GOT3 (cell line): ENCODE measurements around the gene TNRC18.
"Not testable (repeated sequence)": the region's sequence is repeated elsewhere in the genome, so short reads cannot be mapped to it uniquely, and the experiment has no call there.

ENCODE experiments used
- DNase-seq: peaks from one replicate; lab custom pipeline; 2025; ENCODE audit warnings: mixed read lengths; lab: John Stamatoyannopoulos, UW

TNRC18 gene

DNA sequence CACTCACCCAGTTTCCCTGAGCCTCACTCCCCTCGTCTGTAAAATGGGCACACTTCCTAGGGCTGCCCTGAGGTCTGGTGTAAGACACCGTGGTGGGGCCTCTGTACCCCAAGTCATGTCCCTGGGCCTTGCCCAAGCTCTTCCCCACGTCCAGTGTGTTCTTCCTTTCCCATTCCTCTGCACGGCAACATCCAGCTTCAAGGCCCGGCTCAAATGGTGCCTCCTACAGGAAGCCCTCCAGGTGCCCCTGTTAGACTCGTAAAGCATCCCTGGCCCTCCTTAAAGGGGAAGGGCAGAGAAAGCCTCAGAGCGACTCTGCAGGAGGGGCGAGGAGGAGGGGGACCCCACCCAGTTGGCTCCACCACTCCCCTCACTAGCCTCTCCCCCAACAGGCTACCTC is 132.3 kb downstream of the TNRC18 start:
- DNase-seq, result no peak

DNA sequence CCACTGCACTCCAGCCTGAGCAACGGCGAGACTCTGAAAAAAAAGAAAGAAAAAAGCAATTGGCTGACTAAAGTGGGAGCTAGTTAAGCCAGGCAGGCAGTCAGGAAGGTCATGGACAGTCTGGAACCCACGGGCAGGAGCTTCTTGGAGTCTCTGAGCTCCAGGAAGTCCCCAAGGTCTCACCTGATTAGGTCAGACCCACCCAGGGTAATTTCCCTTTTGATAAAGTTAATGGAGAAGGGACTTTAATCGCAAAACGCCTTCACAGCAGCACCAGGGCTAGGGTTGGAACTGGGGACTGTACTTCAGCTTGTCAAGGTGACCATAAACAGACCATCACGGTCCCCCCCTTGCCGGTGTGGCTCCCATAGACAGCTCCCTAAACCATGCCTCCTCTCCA is 134.3 kb downstream of the TNRC18 start:
- DNase-seq, result no peak

DNA sequence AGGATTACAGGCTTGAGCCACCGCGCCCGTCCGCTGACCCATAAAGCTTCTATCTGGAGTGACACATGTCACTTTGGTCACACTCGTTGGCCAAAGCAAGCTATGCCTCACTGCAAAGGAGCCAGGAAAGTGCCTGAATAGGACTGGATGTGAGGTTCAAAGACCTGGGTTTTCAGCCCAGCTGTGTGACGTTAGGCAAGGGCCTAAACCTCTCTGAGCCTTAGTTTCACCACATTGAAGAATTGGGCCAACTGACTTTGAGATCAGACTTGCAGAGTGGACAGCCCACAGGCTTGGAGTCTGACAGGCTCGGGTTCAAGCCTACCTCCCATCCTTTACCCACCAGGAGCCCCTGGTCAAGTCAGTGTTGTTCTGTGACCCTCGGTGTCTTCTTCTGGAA is 135.1 kb downstream of the TNRC18 start:
- not testable (repeated sequence) for DNase-seq

DNA sequence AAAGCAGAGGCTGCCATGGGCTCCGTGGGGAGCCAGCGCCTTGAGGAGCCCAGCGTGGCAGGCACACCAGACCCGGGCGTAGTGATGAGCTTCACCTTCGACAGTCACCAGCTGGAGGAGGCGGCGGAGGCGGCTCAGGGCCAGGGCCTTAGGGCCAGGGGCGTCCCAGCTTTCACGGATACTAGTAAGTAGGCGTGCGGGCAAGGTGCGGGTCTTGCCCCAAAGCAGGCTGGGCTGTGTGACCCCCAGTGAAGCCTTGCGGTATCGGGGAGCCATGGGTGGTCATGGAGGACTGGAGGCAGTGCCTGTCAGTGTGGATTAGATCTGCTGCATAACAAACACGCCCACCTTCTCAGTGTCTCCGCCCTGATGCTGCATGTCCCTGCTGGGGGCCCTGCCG is 135.8 kb downstream of the TNRC18 start:
- DNase-seq, result no peak

DNA sequence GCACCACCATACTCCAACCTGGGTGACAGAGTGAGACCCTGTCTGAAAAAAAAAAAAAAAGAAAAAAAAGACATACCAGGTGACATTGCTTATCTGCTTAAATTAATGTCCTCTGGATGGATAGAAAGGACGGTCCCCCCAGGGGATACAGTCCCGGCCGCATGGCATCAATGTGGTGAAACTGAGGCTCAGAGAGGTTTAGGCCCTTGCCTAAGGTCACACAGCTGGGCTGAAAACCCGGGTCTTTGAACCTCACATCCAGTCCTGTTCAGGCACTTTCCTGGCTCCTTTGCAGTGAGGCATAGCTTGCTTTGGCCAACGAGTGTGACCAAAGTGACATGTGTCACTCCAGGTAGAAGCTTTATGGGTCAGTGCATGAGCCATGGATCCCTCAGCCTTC is 136.3 kb downstream of the TNRC18 start:
- DNase-seq, result not testable (repeated sequence)

DNA sequence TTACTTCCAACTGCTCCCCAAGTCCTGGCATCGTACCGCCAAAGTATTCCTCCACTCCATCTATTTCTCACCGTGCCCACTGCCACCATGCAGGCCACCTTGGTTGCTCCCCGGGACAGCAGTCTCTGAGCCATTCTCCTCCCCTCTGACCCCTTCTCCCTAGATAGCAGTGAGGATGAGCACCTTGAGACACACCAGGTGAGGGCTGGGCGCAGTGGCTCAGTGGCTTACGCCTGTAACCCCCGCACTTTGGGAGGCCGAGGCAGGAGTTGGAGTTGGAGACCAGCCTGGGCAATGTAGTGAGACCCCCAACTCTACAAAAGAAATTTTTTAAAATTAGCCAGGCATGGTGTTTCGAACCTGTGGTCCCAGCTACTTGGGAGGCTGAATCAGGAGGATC is 136.7 kb downstream of the TNRC18 start:
- DNase-seq, result no peak

DNA sequence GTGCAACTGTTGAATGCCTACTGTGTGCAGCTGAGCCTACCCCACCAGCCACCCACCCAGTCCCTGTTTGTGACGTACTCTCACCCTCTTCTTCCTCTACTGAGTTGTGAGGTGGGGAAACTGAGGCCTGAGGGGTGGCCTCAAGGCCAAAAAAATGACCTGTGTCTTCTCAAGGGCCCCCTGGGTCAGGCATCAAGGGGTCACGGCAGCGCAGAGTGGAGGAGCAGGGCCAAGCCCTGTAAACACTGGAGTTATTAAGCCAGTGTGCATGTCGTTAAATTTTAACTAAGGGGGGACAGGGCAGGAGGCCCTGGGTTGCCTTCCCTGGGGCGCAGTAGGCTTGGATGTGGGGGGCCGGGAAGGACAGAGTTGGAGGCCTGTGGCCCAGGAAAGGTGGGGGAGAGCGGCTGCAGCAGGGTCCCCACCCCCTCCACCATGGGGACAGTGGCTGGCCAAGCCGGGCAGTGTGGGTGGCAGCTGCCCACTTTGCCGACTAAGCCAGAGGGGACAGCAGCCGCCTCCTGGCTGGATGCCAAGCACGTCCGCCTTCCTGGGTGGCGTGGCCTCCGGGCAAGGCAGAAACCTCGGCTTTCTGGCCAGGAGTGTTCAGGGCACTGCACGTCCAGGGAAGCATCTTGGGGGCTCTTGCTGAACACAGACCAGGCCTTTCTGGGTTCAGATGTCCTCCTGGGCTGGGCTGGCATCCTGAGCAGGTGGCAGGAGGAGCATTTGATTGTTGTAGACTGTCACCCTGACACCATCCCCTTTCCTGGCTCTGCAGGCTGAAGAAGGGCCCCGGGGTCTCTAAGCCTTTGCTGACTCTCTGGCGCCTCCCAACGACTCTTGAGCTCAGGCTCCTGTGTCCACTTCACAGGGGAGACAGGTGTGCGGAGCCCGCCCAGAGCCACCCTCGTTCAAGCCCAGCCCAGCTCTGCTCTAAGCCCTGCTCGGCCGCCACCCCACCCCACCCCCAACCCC is 139.0 kb downstream of the TNRC18 start:
- no peak for DNase-seq

DNA sequence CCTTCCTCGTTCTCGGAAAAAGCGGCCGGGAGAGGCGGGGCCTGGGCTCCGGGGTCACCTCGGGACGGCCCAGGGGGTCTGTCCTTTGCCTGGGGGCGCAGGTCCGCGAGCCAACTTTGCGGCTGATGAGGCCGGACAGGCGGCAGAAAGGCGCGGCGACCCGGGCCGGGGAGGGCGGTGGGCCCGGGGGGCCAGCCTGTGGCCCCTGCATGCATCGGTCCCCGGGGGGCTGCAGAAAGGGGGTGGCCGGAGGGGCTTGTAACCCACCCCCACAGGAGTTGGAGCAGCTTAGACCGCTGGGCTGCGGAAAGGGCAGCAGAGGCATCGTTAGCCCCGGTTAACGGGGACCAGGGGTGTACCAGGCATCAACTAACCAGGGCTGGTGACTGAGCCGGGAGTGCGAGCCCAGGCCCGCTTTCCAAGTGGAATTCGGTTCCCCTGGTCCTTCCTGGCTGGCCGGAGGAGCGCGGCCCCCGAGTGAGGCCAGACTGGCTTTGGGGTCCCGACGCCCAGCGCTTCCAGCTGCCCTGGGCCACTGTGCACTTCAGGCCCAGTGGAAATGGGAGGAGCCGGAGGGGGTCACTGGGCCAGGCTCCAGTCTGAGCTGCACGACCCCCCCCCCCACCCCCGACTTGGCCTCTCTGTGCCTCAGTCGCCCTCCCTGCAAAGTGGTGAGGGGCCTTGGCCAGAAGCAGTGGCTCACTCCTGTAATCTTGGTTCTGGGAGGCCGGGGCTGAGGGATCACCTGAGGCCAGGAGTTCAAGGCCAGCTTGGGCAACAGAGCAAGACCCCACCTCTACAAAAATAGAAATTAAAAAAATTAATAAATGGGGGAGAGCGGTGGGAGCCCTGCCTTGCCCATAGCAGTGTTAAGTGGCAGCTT is 140.0 kb downstream of the TNRC18 start:
- DNase-seq, result no peak

DNA sequence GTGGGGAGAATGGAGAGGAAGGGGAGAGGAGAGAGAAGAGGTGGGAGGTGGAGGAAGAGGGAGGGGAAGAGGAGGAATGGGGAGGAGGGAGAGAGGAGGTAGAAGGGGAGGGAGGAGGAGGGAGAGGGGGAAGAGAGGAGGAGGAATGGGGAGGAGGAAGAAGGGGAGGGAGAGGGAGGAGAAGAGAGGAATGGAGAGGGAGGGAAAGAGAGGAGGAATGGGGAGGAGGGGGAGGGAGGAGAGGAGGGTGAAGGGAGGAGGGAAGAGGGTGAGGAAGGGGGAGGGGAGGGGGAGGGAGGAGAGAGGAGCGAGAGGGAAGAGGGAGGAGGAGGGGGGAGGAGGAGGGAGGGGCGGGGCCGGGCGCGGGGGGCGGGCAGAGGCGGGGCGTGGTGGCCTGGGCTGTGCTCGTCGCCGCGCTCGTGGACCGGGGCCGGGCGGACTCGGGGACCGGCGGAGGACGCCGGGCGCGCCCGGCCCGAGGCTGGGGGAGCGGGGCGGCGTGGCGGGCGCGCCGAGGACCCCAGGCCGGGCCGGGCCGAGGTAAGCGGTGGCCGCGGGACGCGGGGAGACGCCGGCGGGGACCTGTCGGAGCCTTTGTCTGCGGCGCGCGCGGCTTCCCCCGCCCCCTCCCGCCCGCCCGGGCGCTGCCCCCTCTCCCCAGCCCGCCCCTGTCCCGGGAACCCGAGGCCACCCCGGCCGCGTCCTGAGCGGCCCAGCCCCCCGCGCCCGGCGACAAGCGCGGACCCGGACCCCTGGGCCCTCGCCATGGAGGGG is 140.9 kb downstream of the TNRC18 start, which contains the start of gene SLC29A4:
Gene SLC29A4, plus strand, starts transcription at position 401 of the 774 bp plus-strand sequence. CDS start 4,874 bp downstream, outside the sequence.
- no peak for DNase-seq

DNA sequence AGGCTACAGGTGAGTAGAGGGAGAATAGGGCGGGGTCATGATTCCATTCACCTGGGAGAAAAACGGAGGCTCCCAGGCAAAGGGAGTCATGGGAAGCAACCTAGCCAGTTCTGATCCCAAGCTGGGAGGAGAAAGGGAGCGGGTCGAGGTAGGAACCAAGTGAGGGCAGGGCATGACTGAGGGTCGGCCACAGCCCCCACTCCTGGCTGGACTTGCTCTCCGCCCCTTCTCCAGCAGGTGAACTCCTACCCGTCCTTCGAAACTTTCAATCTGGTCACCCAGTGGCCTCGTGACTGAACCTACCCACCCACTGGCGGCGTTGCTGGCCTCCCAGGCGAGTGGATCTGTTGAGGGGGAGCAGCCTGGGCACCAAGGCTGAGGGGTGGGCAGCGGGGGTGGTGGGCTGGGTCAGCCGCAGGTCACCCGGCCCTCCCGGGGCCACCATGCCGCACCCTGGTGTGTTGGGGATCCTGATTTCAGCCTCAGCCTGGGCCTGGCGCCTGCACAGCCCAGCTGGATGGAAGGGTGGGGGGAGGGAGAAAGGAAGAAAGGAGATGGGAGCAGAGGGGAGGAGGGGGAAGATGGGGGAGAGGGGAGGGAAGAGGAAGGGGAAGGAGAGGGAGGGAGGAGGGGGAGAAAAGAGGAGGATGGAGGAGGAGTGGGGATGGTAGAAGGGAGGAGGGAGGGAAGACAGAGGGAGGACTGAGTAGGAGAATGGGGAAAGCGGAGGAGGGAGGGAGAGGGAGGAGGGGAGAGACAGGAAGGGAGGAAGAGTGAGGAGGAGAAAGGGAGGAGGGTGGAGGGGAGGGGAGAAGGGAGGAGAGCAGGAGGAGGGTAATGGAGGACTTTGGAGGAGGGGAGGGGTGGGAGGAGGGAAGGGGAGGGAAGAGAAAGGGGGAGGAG is 141.8 kb downstream of the TNRC18 start:
- not testable (repeated sequence) for DNase-seq

DNA sequence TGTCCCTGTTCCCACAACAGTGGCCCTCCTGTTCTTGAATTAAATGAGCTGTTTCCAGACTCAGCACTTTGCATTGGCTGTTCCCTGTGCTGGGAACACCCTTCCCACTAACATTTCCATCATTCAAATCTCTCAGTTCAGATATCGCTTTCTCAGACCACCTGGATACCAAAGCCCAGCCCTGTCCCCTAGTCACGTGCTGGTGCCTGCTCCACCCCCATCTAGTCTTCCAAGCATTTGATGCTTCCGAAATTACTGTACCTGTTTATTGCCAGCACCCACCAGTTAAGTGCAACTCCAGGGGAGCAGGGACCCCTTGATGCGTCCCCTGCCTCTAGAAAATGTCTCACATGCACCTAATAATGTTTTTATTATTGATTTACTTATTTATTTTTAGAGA is 143.9 kb downstream of the TNRC18 start:
- DNase-seq, result no peak

DNA sequence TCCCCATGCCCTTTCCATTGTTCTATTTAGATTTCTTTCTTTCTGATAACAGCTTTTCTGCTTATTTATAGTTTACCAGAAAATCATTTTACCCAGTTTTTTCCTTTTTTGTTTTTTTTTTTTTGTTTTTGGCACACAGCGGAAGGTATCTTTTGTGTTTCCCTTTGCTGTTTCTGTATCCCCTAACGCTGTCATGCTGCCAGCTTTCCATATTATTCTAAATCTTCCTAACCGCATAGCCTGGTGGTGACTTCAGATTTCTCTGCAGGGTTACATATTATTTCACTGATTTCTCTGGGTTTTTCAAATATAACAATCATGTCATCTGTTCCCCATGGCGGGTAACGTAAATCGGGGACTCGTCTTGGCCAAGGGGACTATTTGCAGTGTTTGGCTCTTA is 144.9 kb downstream of the TNRC18 start:
- no peak for DNase-seq

DNA sequence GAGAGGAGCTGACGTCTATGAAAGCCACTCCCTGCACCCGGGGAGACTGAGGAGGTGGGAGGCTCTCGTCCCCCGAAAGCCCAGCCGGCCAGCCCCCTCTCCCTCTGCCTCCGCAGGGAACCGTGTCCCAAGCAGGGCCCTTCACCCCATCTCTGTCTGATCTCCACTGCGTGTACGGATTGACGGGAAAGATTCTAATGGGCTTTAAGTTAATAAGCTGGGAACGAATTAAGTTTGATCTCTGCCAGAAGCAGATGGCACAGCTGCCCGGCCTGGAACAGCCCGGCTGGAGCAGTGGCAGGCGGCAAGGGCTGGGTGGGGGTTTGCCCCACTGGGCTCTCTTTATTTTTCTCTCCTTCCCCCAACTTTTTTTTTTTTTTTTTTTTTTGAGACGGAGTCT is 147.0 kb downstream of the TNRC18 start:
- no peak for DNase-seq

DNA sequence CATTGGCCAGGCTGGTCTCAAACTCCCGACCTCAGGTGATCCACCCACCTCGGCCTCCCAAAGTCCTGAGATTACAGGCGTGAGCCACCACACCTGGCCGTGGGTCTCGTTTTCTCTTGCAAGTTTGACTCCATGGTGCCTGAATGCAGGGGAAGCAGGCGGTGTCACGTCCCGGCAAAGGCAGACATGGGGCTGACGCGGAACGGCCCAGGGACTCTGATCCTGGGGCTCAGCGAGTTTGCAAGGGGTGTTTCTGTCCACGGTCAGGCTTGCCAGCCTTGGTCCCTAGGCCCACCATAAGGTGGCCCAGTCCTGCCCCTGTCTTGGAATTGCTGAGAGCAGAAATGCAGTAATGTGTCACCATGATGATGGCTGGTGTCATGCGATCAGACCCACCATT is 147.5 kb downstream of the TNRC18 start:
- not testable (repeated sequence) for DNase-seq

DNA sequence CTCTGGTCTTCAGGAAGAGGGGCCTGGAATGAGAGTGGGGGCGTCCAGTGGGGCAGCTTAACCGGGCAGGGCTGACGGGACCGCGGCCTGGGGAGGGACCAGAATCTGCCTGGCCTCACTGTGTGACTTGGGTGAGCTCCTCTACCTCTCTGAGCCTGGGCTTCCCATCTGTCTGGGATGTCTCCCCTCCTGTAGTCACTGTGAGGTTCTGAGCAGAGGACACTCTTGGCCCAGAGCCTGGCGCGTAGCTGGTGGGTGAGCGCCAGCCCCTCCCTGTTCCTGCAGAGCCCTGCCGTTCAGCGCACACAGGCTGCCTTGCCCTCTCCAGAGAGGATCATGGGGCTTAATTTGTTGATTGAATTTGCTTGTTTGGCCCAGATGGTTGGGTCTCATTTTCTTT is 148.1 kb downstream of the TNRC18 start:
- not testable (repeated sequence) for DNase-seq

DNA sequence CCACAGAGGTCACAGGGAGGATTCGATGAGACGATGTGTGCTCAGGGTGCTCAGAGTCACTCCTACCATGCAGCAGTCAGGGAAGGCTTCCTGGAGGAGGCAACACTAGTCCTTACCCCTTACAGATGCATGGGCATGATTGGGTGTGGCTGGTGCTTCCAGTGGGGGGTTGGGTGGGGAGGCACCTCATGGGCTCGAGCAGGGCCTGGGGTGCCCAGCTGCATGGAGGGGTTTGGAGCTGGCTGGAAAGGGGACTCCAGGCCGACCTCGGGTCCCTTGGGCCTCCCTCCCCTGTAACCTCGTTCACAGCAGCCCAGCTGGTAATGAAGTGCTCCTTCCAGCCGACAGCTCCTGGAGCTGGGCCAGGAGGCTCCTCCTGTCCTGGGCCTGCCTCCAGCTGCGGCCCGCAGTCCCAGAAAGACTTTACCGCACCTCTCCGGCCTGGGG is 148.6 kb downstream of the TNRC18 start:
- not testable (repeated sequence) for DNase-seq

DNA sequence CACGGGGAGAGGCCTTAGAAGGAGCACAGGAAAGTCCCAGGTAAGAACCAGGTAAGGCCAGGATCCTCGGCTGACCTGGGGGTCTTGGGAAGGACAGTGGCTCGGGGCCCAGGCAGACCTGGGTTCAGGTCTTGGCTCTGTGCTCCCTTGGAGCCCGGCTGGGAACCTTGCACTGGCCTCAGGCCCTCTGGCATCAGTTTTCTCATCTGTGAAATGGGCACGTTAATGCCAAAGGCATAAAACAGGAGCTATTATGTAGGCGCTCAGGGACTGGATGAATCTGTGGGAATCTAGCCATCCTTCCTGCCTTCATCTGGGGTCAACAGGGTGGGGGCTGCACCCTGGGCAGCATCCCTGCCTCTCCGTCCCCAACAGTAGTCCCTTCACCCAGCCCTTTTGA is 149.2 kb downstream of the TNRC18 start:
- no peak for DNase-seq

DNA sequence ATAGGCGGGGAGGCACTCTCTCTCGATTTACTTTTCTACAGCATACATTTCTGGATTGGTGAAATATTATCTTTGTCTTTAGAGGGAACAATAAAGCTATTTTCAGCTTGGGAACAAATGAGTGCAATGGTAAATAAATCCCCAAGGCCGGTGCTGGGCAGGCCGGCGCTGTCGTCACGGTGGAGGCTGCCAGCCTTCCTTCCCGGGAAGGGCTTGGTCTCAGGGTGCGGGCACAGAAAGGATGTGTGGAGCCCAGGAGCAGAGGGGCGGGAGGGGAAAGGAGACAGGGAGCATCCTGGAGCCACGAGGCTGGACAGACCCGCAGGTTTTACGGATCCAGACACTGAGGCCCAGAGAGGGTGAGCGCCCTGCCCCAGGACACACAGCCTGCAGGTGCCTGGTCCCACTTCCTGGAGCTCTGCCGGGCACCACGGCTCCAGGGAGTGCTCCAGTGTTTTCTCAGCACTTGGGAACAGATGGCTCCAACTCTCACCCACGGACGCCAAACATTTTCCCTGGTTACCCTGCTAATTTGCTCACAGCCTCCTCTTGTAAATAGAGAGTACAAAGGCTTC is 149.7 kb downstream of the TNRC18 start:
- DNase-seq, result not testable (repeated sequence)

DNA sequence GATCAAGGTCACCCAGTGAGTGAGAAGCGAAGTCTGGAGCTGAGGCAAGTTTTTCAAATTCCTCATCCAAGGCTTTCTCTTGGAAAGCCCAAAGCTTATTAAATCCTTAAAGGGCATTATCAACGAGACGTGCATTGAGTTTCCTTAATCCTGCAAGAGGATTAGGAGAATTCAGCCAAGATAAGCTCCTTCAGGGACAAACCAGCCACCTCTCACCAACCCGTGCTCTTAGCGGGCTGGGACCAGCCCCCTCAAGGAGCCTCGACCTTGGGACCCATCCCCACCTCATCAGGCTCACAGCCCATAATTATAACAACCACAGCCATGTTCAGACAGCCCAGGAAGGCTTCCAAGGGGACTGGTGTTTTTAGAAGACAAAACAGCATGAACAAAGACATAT is 152.8 kb downstream of the TNRC18 start:
- DNase-seq, result no peak

DNA sequence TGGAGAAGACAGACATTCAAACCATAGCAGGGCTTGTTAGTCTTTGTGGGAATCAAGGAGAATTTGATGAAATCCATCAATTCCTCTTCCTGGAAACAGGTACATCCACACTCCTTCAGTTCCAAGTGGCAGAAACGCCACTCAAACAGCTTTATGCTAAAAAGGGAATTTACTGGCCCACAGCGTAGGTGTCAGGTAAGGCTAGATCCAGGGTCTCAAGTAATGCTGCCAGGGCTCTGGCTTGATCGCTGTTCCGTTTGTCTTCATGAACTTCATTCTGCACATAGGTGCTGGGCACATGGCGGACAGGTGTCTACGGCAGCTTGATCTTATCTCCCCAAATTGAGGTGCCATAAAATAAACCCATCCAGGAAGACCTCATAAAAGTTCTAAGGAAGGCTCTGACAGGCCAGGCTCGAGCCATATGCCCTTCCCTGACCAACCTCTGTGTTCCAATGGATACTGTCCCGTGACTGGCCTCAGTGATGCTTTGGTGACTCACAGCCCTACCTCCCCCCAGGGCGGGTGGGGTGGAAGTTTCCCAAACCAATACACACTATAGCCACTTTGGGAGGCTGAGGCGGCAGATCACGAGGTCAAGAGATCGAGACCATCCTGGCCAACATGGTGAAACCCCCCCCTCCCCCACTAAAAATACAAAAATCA is 153.5 kb downstream of the TNRC18 start:
- DNase-seq, result not testable (repeated sequence)
